Loucy (cell line): ENCODE measurements around the gene TMSB10.

Experiments
- H2AFZ ChIP-seq: fragments of 200-600 bp; sonication (generic); 2 replicates; pipeline ENCODE4 v1.6.0; 2016; ENCODE audit warnings: antibody characterized with exemption, mild to moderate bottlenecking, low read length, moderate library complexity
- H3F3A ChIP-seq: fragments of 200-600 bp; 2 replicates; pipeline ENCODE4 v1.6.0; 2016; ENCODE audit warnings: antibody characterized with exemption, low read depth, mild to moderate bottlenecking
- H3K27me3 ChIP-seq: fragments of 200-600 bp; sonication (generic); 2 replicates; pipeline ENCODE4 v1.6.1; 2014; ENCODE audit warnings: low read length, mild to moderate bottlenecking; ENCODE audit not compliant: insufficient read depth, poor library complexity, severe bottlenecking
- H3K36me3 ChIP-seq: fragments of 200-600 bp; sonication (generic); 2 replicates; pipeline ENCODE4 v1.6.1; 2016; ENCODE audit warnings: low read length; ENCODE audit not compliant: insufficient read depth
- H3K4me1 ChIP-seq: fragments of 200-600 bp; sonication (generic); 2 replicates; pipeline ENCODE4 v1.5.1; 2014; ENCODE audit warnings: low read length, mild to moderate bottlenecking; ENCODE audit not compliant: insufficient read depth, poor library complexity, severe bottlenecking
- H3K4me2 ChIP-seq: fragments of 200-600 bp; sonication (generic); 2 replicates; pipeline ENCODE4 v1.6.0; 2014; ENCODE audit warnings: antibody characterized with exemption, low read length, low read depth, mild to moderate bottlenecking; ENCODE audit not compliant: poor library complexity, severe bottlenecking
- H3K4me3 ChIP-seq: fragments of 200-600 bp; sonication (generic); 2 replicates; pipeline ENCODE4 v1.5.1; 2014; ENCODE audit warnings: low read length, mild to moderate bottlenecking, mixed read lengths; ENCODE audit not compliant: poor library complexity, severe bottlenecking
- H3K79me2 ChIP-seq: fragments of 200-600 bp; sonication (generic); 2 replicates; pipeline ENCODE4 v1.6.1; 2014; ENCODE audit warnings: low read length; ENCODE audit not compliant: insufficient read depth
- H3K9ac ChIP-seq: fragments of 200-600 bp; sonication (generic); 2 replicates; pipeline ENCODE4 v1.6.0; 2014; ENCODE audit warnings: mild to moderate bottlenecking, low read depth, low read length, moderate library complexity; ENCODE audit not compliant: poor library complexity, severe bottlenecking
- H3K9me2 ChIP-seq: fragments of 200-600 bp; sonication (generic); replicated peaks from 2 replicates; pipeline ENCODE4 v1.6.1; 2016; ENCODE audit warnings: low read depth, low read length, mixed read lengths
- H3K9me3 ChIP-seq: fragments of 200-600 bp; sonication (generic); 2 replicates; pipeline ENCODE4 v1.6.1; 2014; ENCODE audit warnings: mild to moderate bottlenecking, antibody characterized with exemption, low read length, low read depth; ENCODE audit not compliant: insufficient read depth
- H4K20me1 ChIP-seq: fragments of 200-600 bp; sonication (generic); 2 replicates; pipeline ENCODE4 v1.6.0; 2014; ENCODE audit warnings: antibody characterized with exemption, low read length, mild to moderate bottlenecking; ENCODE audit not compliant: insufficient read depth, poor library complexity, severe bottlenecking
- CTCF ChIP-seq: fragments of 200-600 bp; sonication (generic); conservative IDR thresholded peaks from 2 replicates; pipeline ENCODE4 v1.5.1; 2014; ENCODE audit warnings: mild to moderate bottlenecking, antibody characterized with exemption, low read length
- EZH2phosphoT487 ChIP-seq: fragments of 200-600 bp; IDR thresholded peaks from 2 replicates; pipeline ENCODE4 v1.6.1; 2018; ENCODE audit warnings: antibody characterized with exemption, mild to moderate bottlenecking, moderate library complexity, borderline replicate concordance

Gene TMSB10

GRCh38 chr2:84901593-84902120 lies 3.8 kb upstream of the TMSB10 start:
- Histone ChIP-seq H4K20me1 (peaks cover 9% of the 10 kb centered on the region), H3K79me2 (peaks cover 12% of the 10 kb centered on the region), H3K4me3 (no peak overlapping the region), H3K9me3 (no peaks in the 10 kb centered on the region), H3K9me2 (no peaks in the 10 kb centered on the region), H2AFZ (peak overlapping the region; percentile 10; the same call in 1 of the 2 replicates), H3F3A (no peaks in the 10 kb centered on the region; the same call in 1 of the 2 replicates), H3K9ac (no peak overlapping the region), H3K27me3 (no peaks in the 10 kb centered on the region), H3K4me2 (no peak overlapping the region), H3K4me1 (peaks cover 21% of the 10 kb centered on the region), H3K36me3 (no peaks in the 10 kb centered on the region)
- no peak for TF ChIP-seq EZH2phosphoT487

- Histone ChIP-seq H3K9me2 (no peaks in the 10 kb centered on the region), H3K9ac (no peak overlapping the region), H4K20me1 (peaks cover 16% of the 10 kb centered on the region), H3K9me3 (no peaks in the 10 kb centered on the region), H3K27me3 (no peaks in the 10 kb centered on the region), H3K4me1 (peaks cover 22% of the 10 kb centered on the region), H3K79me2 (peaks cover 21% of the 10 kb centered on the region), H3K36me3 (no peaks in the 10 kb centered on the region), H3F3A (no peaks in the 10 kb centered on the region; the same call in 1 of the 2 replicates), H3K4me2 (no peak overlapping the region), H3K4me3 (no peak overlapping the region), H2AFZ (no peak overlapping the region)
- TF ChIP-seq EZH2phosphoT487 = no peak
- TF ChIP-seq CTCF = no peak
These were observed 2.9 kb upstream of the TMSB10 start for GRCh38 chr2:84902526-84902925.

GRCh38 chr2:84904151-84904550 lies 1.3 kb upstream of the TMSB10 start:
- H3K79me2 ChIP-seq = peaks cover 28% of the 10 kb centered on the region
- peaks cover 25% of the 10 kb centered on the region for H3K4me1 ChIP-seq
- no peak overlapping the region for H3K4me3 ChIP-seq
- H3K27me3 ChIP-seq = no peaks in the 10 kb centered on the region
- TF ChIP-seq EZH2phosphoT487 (no peak), CTCF (no peak)
- peak overlapping the region; percentile 75 for H3K4me2 ChIP-seq
- H4K20me1 ChIP-seq = peaks cover 25% of the 10 kb centered on the region
- no peaks in the 10 kb centered on the region for H3K9me2 ChIP-seq
- H3K9ac ChIP-seq = no peak overlapping the region
- no peak overlapping the region for H2AFZ ChIP-seq
- H3K36me3 ChIP-seq = no peaks in the 10 kb centered on the region
- H3F3A ChIP-seq = no peaks in the 10 kb centered on the region; the same call in 1 of the 2 replicates
- no peaks in the 10 kb centered on the region for H3K9me3 ChIP-seq

GRCh38 chr2:84904717-84905174 lies 710 bp upstream of the TMSB10 start:
- Histone ChIP-seq H3K9me3 (no peaks in the 10 kb centered on the region), H3K4me1 (peaks cover 25% of the 10 kb centered on the region), H3K79me2 (peaks cover 28% of the 10 kb centered on the region), H3K9me2 (no peaks in the 10 kb centered on the region), H3F3A (no peaks in the 10 kb centered on the region; the same call in 1 of the 2 replicates), H3K4me2 (peak overlapping the region; percentile 75), H3K9ac (peak overlapping the region; percentile 95), H3K36me3 (no peaks in the 10 kb centered on the region), H3K4me3 (peak overlapping the region; percentile 87), H4K20me1 (peaks cover 25% of the 10 kb centered on the region), H2AFZ (peak overlapping the region; percentile 94), H3K27me3 (no peaks in the 10 kb centered on the region)
- TF ChIP-seq EZH2phosphoT487 = no peak
- no peak for TF ChIP-seq CTCF
